K562 (cell line): ENCODE data around the gene UBE2D3. TPM values are rescaled to one million over a fixed set of nuclear protein-coding genes. Genes with fewer than 3 reads are reported as not detected.

Source experiments
- ATAC-seq: fragments of 200-7000 bp; cut with Tn5 transposase; 3 replicates; pipeline ENCODE4 v1.9.1; 2020; ENCODE audit warnings: moderate library complexity
- BruUV-seq: library from RNA; stranded (reverse); fragments of 400-500 nt; replicated peaks from 2 replicates; lab custom pipeline; 2021; lab: Mats Ljungman, UMichigan
- CTCF ChIA-PET: fragments of 300-600 bp; formaldehyde crosslinking; extraction: SDS; loops from one replicate; lab custom pipeline; 2021; ENCODE audit warnings: low intra/inter-chr PET ratio; lab: Yijun Ruan, JAX
- POLR2A ChIA-PET: fragments of 300-600, 350-650 bp; sonication (Branson Sonifier 250); formaldehyde crosslinking; extraction: SDS; loops from one replicate; lab custom pipeline; 2021; ENCODE audit warnings: antibody characterized with exemption, inconsistent platforms; lab: Yijun Ruan, JAX
- DNase-seq, 4 experiments: peaks; one replicate each; pipeline versions ENCODE4 v3.0.0 to v3.0.0-alpha.2; 2011 to 2018; ENCODE audit warnings: low spot score in 3 of 4, mixed read lengths in 3 of 4; ENCODE audit errors: extremely low read depth in 1 of 4
- FAIRE-seq: peaks from 2 replicates; lab custom pipeline; 2011; peaks lifted over from hg19 to GRCh38; lab: Jason Lieb, UNC
- H2AFZ ChIP-seq: 2 replicates; pipeline ENCODE4 v1.6.0; 2011; ENCODE audit warnings: low read depth, low read length, control low read depth, inconsistent platforms
- H3K27ac ChIP-seq: fragments of 200-600 bp; 3 replicates; pipeline ENCODE4 v1.8.0; 2011; ENCODE audit warnings: low read depth, mild to moderate bottlenecking, control low read depth, inconsistent platforms, low read length, moderate library complexity, mixed read lengths; ENCODE audit errors: extremely low read depth
- H3K27me3 ChIP-seq, 2 experiments: fragments of 300-600 bp in 1 of 2; 2 replicates in 1 of 2; 3 replicates in 1 of 2; pipeline versions ENCODE4 v1.6.0 to v1.8.0; 2011; ENCODE audit warnings: inconsistent platforms in 2 of 2, low read length in 2 of 2, mild to moderate bottlenecking in 1 of 2, mixed read lengths in 1 of 2, moderate library complexity in 1 of 2; ENCODE audit not compliant: control insufficient read depth in 2 of 2, insufficient read depth in 2 of 2
- H3K36me3 ChIP-seq: fragments of 300-600 bp; 3 replicates; pipeline ENCODE4 v1.8.0; 2011; ENCODE audit warnings: mild to moderate bottlenecking, low read length, inconsistent platforms; ENCODE audit not compliant: control insufficient read depth, insufficient read depth
- H3K4me1 ChIP-seq, 2 experiments: fragments of 200-600 bp in 1 of 2; replicated peaks in 1 of 2; 2 replicates in 1 of 2; 3 replicates in 1 of 2; pipeline versions ENCODE4 v1.5.1 to v1.8.0; 2011; ENCODE audit warnings: inconsistent platforms in 2 of 2, low read length in 2 of 2, mild to moderate bottlenecking in 1 of 2, mixed read lengths in 1 of 2, moderate library complexity in 1 of 2; ENCODE audit not compliant: control insufficient read depth in 2 of 2, insufficient read depth in 2 of 2
- H3K4me2 ChIP-seq: 2 replicates; pipeline ENCODE4 v1.6.1; 2011; ENCODE audit warnings: low read length, control low read depth, inconsistent platforms, mixed read lengths; ENCODE audit not compliant: insufficient read depth
- H3K4me3 ChIP-seq: fragments of 200-600 bp; sonication (generic), shearing (Covaris generic); 2 replicates; pipeline ENCODE4 v1.5.1; 2016; ENCODE audit warnings: control low read depth, inconsistent platforms
- H3K79me2 ChIP-seq: fragments of 200-600 bp; 3 replicates; pipeline ENCODE4 v1.8.0; 2011; ENCODE audit warnings: low read length, inconsistent platforms; ENCODE audit not compliant: control insufficient read depth, insufficient read depth
- H3K9ac ChIP-seq, 2 experiments: 2 replicates each; pipeline versions ENCODE4 v1.6.0 to v1.6.1; 2011; ENCODE audit warnings: low read depth in 2 of 2, low read length in 2 of 2, control low read depth in 1 of 2, inconsistent platforms in 1 of 2, mild to moderate bottlenecking in 1 of 2, mixed read lengths in 1 of 2; ENCODE audit not compliant: insufficient read depth in 1 of 2
- H3K9me1 ChIP-seq: one replicate; pipeline ENCODE4 v1.6.0; 2011; ENCODE audit warnings: inconsistent platforms, mild to moderate bottlenecking, low read length, moderate library complexity; ENCODE audit not compliant: control insufficient read depth, insufficient read depth
- H3K9me3 ChIP-seq: replicated peaks from 2 replicates; pipeline ENCODE4 v1.5.1; 2011; ENCODE audit warnings: low read depth, low read length, inconsistent platforms; ENCODE audit not compliant: control insufficient read depth, insufficient read depth
- H4K20me1 ChIP-seq: replicated peaks from 2 replicates; pipeline ENCODE4 v1.6.1; 2011; ENCODE audit warnings: low read length, inconsistent platforms, mixed read lengths; ENCODE audit not compliant: control insufficient read depth, insufficient read depth
- ATF1 ChIP-seq, 2 experiments: fragments of 450-650 bp in 1 of 2; IDR thresholded peaks; 2 replicates each; pipeline ENCODE4 v1.6.1; 2016; ENCODE audit warnings: missing compliant biosample characterization in 1 of 2, missing genetic modification characterization in 1 of 2
- ESRRA ChIP-seq: fragments of 450-650 bp; IDR thresholded peaks from 2 replicates; pipeline ENCODE4 v1.6.1; 2014; ENCODE audit warnings: low read depth, mild to moderate bottlenecking, moderate library complexity, borderline replicate concordance
- ETS2 ChIP-seq: IDR thresholded peaks from 2 replicates; pipeline ENCODE4 v1.6.1; 2016; ENCODE audit warnings: borderline replicate concordance, missing genetic modification characterization, mild to moderate bottlenecking, moderate library complexity, missing compliant biosample characterization; ENCODE audit not compliant: poor library complexity, severe bottlenecking
- KLF16 ChIP-seq: IDR thresholded peaks from 2 replicates; pipeline ENCODE4 v1.6.1; 2016; ENCODE audit warnings: antibody characterized with exemption
- MECOM ChIP-seq: fragments of 250-450 bp; sonication (Bioruptor Pico); IDR thresholded peaks from 2 replicates; pipeline ENCODE4 v1.8.0; 2022; ENCODE audit warnings: inconsistent platforms
- MEIS2 ChIP-seq: fragments of 450-650 bp; IDR thresholded peaks from 2 replicates; pipeline ENCODE4 v1.6.1; 2014; ENCODE audit warnings: mild to moderate bottlenecking; ENCODE audit not compliant: partially characterized antibody
- NCOA4 ChIP-seq: fragments of 450-650 bp; IDR thresholded peaks from 2 replicates; pipeline ENCODE4 v1.6.1; 2018; ENCODE audit warnings: mild to moderate bottlenecking; ENCODE audit not compliant: partially characterized antibody
- NELFE ChIP-seq: IDR thresholded peaks from 2 replicates; pipeline ENCODE4 v1.6.1; 2011; ENCODE audit warnings: mild to moderate bottlenecking; ENCODE audit not compliant: insufficient read depth, insufficient read length
- NFE2 ChIP-seq: IDR thresholded peaks from 2 replicates; pipeline ENCODE4 v1.6.1; 2014; ENCODE audit warnings: antibody characterized with exemption, low read depth
- NONO ChIP-seq, 2 experiments: fragments of 200-400 bp in 1 of 2; fragments of 450-650 bp in 1 of 2; formaldehyde crosslinking in 1 of 2; IDR thresholded peaks; 2 replicates each; pipeline ENCODE4 v1.6.1; 2017; ENCODE audit warnings: low read depth in 2 of 2, mild to moderate bottlenecking in 2 of 2, moderate library complexity in 2 of 2, low read length in 1 of 2
- PHTF2 ChIP-seq: fragments of 250-450 bp; sonication (Bioruptor Pico); IDR thresholded peaks from 2 replicates; pipeline ENCODE4 v1.5.0; 2021; ENCODE audit warnings: mild to moderate bottlenecking
- PURB ChIP-seq: sonication (generic); formaldehyde crosslinking; IDR thresholded peaks from 2 replicates; pipeline ENCODE4 v1.9.0; 2021; ENCODE audit warnings: low read depth, mild to moderate bottlenecking, missing genetic modification reagents
- SLC30A9 ChIP-seq: fragments of 250-450 bp; sonication (Bioruptor Pico); IDR thresholded peaks from 2 replicates; pipeline ENCODE4 v1.8.0; 2022; ENCODE audit warnings: mild to moderate bottlenecking, moderate library complexity
- SMARCA5 ChIP-seq: fragments of 450-650 bp; IDR thresholded peaks from 2 replicates; pipeline ENCODE4 v1.6.1; 2016
- TFAP4 ChIP-seq: sonication (generic); formaldehyde crosslinking; IDR thresholded peaks from 2 replicates; pipeline ENCODE4 v1.8.0; 2022; ENCODE audit warnings: missing genetic modification reagents, mild to moderate bottlenecking, moderate library complexity, borderline replicate concordance
- ZBTB9 ChIP-seq: fragments of 450-650 bp; formaldehyde crosslinking; IDR thresholded peaks from 2 replicates; pipeline ENCODE4 v1.4.0; 2020; ENCODE audit warnings: mild to moderate bottlenecking, moderate library complexity
- ZNF740 ChIP-seq, 3 experiments: fragments of 200-800 bp in 1 of 3; sonication (Bioruptor generic) in 1 of 3; sonication (generic) in 1 of 3; formaldehyde crosslinking in 1 of 3; IDR thresholded peaks; 2 replicates each; pipeline versions ENCODE4 v1.6.1 to v1.8.0; 2016 to 2022; ENCODE audit warnings: mild to moderate bottlenecking in 2 of 3, missing compliant biosample characterization in 2 of 3, missing genetic modification characterization in 2 of 3, missing genetic modification reagents in 1 of 3
- WGBS: fragments of 100-300 bp; shearing (Covaris generic); methylation state at CpG from one replicate; pipeline ENCODE4 v1.1.6; 2016; ENCODE audit warnings: low coverage, mixed read lengths; ENCODE audit not compliant: insufficient coverage; ENCODE audit errors: missing lambda C conversion rate; 5-methylcytosine and 5-hydroxymethylcytosine counted together
- in situ Hi-C: fragments of 300-500 bp; cut with MboI; formaldehyde crosslinking; loops from 4 replicates; pipeline ENCODE4 v1.15.0; 2018; ENCODE audit warnings: inconsistent platforms, mixed read lengths
- intact Hi-C: fragments of 100-400 bp; cut with micrococcal nuclease; formaldehyde crosslinking; loops from 2 replicates; pipeline ENCODE4 v1.14.2; 2022
- polyA plus RNA-seq, 8 experiments: library from polyadenylated mRNA; depleted of rRNA in 4 of 8; stranded (reverse) in 5 of 8; unstranded in 3 of 8; fragments of >200 nt; fragmentation: Nextera tagmentation in 2 of 8; fragmentation: Illumina TruSeq in 1 of 8; extraction: Ambion mirVana in 2 of 8; extraction: Trizol in 1 of 8; gene quantifications; 2 replicates each; pipeline versions ENCODE4 v1.2.1 to v1.2.3, GENCODE V29; 2011 to 2014; ENCODE audit warnings: inconsistent platforms in 1 of 8, missing spikeins in 1 of 8
- total RNA-seq, 7 experiments: library from RNA; depleted of rRNA in 6 of 7; stranded (reverse); fragments of >200 nt in 6 of 7; fragmentation: Illumina TruSeq in 2 of 7; extraction: Trizol in 2 of 7; gene quantifications; 2 replicates each; pipeline versions ENCODE4 v1.2.1 to v1.2.3, GENCODE V29; 2011 to 2021; ENCODE audit warnings: low replicate concordance in 1 of 7

UBE2D3 gene
- total and polyA plus RNA-seq, 9 of the 15 experiments (the other 6 are each of a cell fraction or from before 2014, with no cell fraction given): 191 to 618 (median 292) TPM

- ATAC-seq (peak; percentile 2; the same call in 1 of the 3 replicates), DNase-seq (no peak), FAIRE-seq (peak; percentile 54)
- no TSS peak for BruUV-seq
- in situ Hi-C loops (no loop called here), intact Hi-C loops (no loop called here)
- Histone ChIP-seq H3K4me2 (peak overlapping the region; percentile 38), H3K9me1 (peaks cover 4% of the 10 kb centered on the region), H3K79me2 (peaks cover 100% of the 10 kb centered on the region), H3K27ac (peak overlapping the region; percentile 53; the same call in 2 of the 3 replicates), H2AFZ (no peak overlapping the region), H3K9ac (peak overlapping the region in 1 of 2 experiments; percentile 34; a peak in 1 of 4 replicates), H3K4me3 (no peak overlapping the region), H3K4me1 (peaks cover 8 to 38% of the 10 kb centered on the region in 2 experiments; a peak in 4 of 5 replicates), H4K20me1 (peaks cover 70% of the 10 kb centered on the region), H3K36me3 (peaks cover 92% of the 10 kb centered on the region), H3K27me3 (no peaks in the 10 kb centered on the region), H3K9me3 (no peaks in the 10 kb centered on the region)
- WGBS: 42% methylated on average over 8 of the region's 8 CpGs
- CTCF ChIA-PET: interaction anchor here (0.5 kb wide), 1 partner anchor 158 kb away, joined by 5 read pairs; no protein-coding TSS in a partner anchor
- POLR2A ChIA-PET: interaction anchor here (0.9 to 4.5 kb wide), 3 partner anchors 8 to 10 kb away, joined by 3 to 27 read pairs (median 5); partner anchors contain the start of gene UBE2D3
- TF ChIP-seq NFE2: peak; percentile 44; the same call in 1 of the 2 replicates
- TF ChIP-seq ZBTB9 (CRISPR knock-in tag): no peak
- no peak for TF ChIP-seq NELFE
- no peak for TF ChIP-seq NONO (IDR thresholded peaks at IDR 0.05; ENCODE audit: low read depth in 2 of 2, low read length in 1 of 2)
- TF ChIP-seq TFAP4 (CRISPR knock-in tag): no peak
- TF ChIP-seq MECOM (CRISPR knock-in tag): no peak
- TF ChIP-seq KLF16: no peak
- no peak for TF ChIP-seq ETS2
- no peak for TF ChIP-seq SMARCA5
- no peak for TF ChIP-seq PHTF2 (CRISPR knock-in tag)
- no peak for TF ChIP-seq ZNF740 (CRISPR knock-in tag; IDR thresholded peaks at IDR 0.05)
- no peak for TF ChIP-seq ZNF740 (tag; IDR thresholded peaks at IDR 0.05)
- TF ChIP-seq PURB (CRISPR knock-in tag): no peak
- peak; percentile 49 for TF ChIP-seq MEIS2
- TF ChIP-seq SLC30A9 (CRISPR knock-in tag): no peak
- peak; percentile 84 for TF ChIP-seq ESRRA
- TF ChIP-seq NCOA4: no peak
- no peak for TF ChIP-seq ATF1 (CRISPR knock-in tag; IDR thresholded peaks at IDR 0.05)
- TF ChIP-seq ATF1 (tag; IDR thresholded peaks at IDR 0.05): peak; percentile 28; the same call in 1 of the 2 replicates
Measured at GRCh38 chr4:102819588-102820365, 7.6 kb downstream of the UBE2D3 start.
